GM12878 (cell line): Measurements from ENCODE around the gene FOXF1.

ENCODE experiments used
- CBX3 ChIP-seq: fragments of 200-600 bp; sonication (generic); IDR thresholded peaks from 2 replicates; pipeline ENCODE4 v1.6.1; 2016; ENCODE audit warnings: low read depth, borderline replicate concordance
- CBX5 ChIP-seq: sonication (generic); IDR thresholded peaks from 2 replicates; pipeline ENCODE4 v1.6.1; 2016; ENCODE audit warnings: low read depth, moderate library complexity, mild to moderate bottlenecking, inconsistent platforms
- CREM ChIP-seq: IDR thresholded peaks from 2 replicates; pipeline ENCODE4 v1.6.1; 2014; ENCODE audit warnings: antibody characterized with exemption, low read depth
- CTCF ChIP-seq, 3 experiments: IDR thresholded peaks in 2 of 3; conservative IDR thresholded peaks in 1 of 3; 2 replicates each; pipeline ENCODE4 v1.5.1; 2011; ENCODE audit warnings: low read depth in 3 of 3, low read length in 3 of 3, mild to moderate bottlenecking in 3 of 3, control low read depth in 2 of 3, moderate library complexity in 2 of 3, inconsistent platforms in 1 of 3, mixed read lengths in 1 of 3; ENCODE audit not compliant: control insufficient read depth in 2 of 3, insufficient read depth in 1 of 3; ENCODE audit errors: extremely low read depth in 1 of 3
- KAT2A ChIP-seq: conservative IDR thresholded peaks from 2 replicates; pipeline ENCODE4 v1.6.1; 2011; ENCODE audit warnings: low read depth, low read length; ENCODE audit not compliant: control insufficient read depth
- SIN3A ChIP-seq: IDR thresholded peaks from 2 replicates; pipeline ENCODE4 v1.6.1; 2012; ENCODE audit warnings: low read depth, low read length, improper control_type of control experiment

GRCh38 chr16:86505185-86505898 is 5.0 kb upstream of the FOXF1 start:
- TF ChIP-seq CBX5 (no peak), CTCF (IDR thresholded peaks at IDR 0.05 in 2 of 3, conservative IDR thresholded peaks at IDR 0.05 in 1 of 3; ENCODE audit: control insufficient read depth in 2 of 3, extremely low read depth in 1 of 3, insufficient read depth in 1 of 3, low read depth in 3 of 3, low read length in 3 of 3) (no peak), SIN3A (no peak), CBX3 (no peak), KAT2A (no peak), CREM (no peak)
